ENCODE data around the gene SPPL3.
"Not testable (repeated sequence)": the region's sequence is repeated elsewhere in the genome, so short reads cannot be mapped to it uniquely, and the experiment has no call there.

SPPL3 gene

DNA sequence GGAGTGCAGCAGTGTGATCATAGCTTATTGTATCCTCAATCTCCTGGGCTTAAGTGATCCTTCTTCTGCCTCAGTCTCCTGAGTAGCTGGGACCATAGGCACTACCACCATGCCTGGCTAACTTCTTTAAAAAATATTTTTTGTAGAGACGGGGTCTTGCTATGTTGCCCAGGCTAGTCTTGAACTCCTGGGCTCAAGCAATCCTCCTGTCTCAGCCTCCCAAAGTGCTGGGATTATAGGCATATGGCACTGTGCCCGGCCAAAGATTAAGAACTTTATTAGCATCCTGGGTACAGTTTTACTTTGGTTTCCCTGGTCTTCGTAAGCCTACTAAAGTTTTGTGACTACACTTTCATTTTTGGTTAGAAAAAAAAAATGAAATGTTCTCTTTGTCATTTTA, 94.1 kb downstream of the SPPL3 start:
- DNase-seq, result no peak
- in situ Hi-C loops (cut with HindIII; ENCODE audit: low pct_ligation_motif_present, low pct_unique_long_range_greater_than_20kb, low sequenced_read_pairs), result no loop called here

GRCh38 chr12:120804428-120804827, 99.7 kb downstream of the SPPL3 start:
- in situ Hi-C loops (cut with HindIII; ENCODE audit: low pct_ligation_motif_present, low pct_unique_long_range_greater_than_20kb, low sequenced_read_pairs), result no loop called here
- DNase-seq, result no peak

- DNase-seq, result no peak
- in situ Hi-C loops (cut with HindIII; ENCODE audit: low pct_ligation_motif_present, low pct_unique_long_range_greater_than_20kb, low sequenced_read_pairs), result no loop called here
Measured at GRCh38 chr12:120801146-120801545, 103.0 kb downstream of the SPPL3 start.

DNA sequence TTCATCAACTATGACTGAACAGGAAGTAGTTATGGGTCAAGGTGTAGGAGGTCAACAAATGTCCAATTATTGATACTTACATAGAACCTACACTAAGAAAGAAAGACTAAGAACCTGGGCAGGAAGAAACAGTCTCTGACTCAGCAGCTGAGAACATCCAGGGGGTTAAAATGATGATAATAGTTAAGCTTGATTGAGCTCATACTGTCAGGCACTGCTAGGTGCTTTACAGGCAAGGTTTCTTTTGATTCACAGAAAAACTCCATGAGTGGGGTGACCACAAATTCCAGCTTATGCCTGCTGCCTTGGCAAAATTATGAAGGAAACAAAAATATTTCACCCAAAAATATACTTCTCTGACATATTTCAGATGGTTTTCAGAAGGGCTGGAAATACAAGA, 103.5 kb downstream of the SPPL3 start:
- in situ Hi-C loops (cut with HindIII; ENCODE audit: low pct_ligation_motif_present, low pct_unique_long_range_greater_than_20kb, low sequenced_read_pairs), result no loop called here
- no peak for DNase-seq

DNA sequence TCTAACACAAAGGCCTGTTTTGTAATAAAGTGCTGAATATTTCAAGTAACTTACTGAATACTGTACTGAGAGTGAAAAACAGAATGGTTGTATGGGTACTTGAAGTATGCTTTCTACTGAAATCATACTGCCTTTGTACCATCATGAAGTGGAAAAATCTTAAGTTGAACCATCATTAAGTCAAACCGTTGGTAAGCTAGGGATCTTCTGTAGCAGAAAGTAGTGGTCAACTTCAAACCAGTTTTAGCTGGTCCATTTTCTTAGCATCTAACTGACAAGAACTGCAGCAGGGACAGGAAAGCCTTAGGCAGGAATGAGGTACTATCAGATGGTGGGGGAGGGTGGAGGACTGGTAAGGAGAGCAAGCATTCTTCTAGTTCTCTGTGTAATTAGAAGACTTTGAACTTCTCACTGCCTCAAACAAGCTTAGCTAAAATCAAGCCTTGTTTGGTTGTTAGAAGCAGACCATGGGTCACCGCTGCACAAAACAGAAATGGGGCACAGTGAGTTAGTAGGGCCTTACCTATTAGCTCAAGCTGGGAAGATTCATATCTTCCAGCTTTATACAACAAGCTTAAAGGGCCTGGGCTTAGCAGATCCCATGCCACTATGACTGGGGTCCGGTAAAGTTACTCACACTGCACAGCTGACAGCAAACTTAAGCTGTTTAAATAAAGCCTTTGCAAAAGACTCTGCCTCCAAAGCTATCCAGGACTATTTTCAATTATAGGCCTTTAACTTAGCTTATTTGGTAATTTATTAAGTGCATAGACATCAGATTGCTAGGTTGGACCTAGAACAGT, 104.7 kb downstream of the SPPL3 start:
- DNase-seq, result no peak
- in situ Hi-C loops (cut with HindIII; ENCODE audit: low pct_ligation_motif_present, low pct_unique_long_range_greater_than_20kb, low sequenced_read_pairs), result no loop called here

GRCh38 chr12:120798696-120799095, 105.5 kb downstream of the SPPL3 start:
- in situ Hi-C loops (cut with HindIII; ENCODE audit: low pct_ligation_motif_present, low pct_unique_long_range_greater_than_20kb, low sequenced_read_pairs), result no loop called here
- DNase-seq, result no peak

DNA sequence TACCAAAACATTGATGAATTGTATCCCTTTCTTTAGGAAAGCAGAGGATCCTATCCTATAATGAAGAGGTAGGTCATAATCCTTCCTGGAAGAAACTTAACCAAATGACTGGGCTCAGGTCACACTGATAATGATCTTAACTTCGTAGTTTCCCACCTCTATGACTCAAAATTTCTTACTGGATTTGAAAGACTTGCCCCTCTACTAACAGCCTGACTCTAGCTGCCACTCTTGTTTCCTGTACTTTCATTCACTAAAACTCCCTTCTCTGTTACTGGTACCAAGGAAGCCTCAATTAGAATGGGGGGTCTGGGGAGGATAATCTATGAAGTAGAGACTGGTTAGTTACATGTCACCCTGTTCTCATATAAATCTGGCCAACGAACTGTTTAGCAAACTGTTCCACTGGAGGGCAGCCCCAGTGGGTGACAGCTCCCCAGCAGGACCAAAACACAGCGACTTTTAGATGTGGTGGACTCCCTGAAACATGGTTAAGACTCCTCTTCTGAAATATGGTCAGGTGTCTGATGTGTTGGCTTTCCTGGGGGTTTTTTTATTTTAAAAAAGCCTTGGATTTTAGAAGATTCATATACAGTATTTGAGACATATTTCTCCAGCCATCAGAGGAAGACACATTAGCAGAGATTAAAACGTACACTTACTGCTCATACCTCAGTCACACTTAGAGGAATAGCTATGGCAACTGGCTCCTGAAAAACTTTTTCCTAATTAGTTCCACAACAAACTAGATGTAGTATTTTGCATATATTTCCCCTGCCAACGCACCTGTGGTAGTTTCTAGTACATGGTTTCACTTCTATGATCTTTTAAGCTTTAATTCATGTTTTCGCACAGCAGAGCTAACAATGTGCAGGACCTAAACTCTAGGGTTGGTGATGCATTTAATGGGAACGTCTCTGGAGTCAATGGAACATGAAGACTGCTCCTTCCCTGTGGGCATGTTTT, 106.2 kb downstream of the SPPL3 start:
- no peak for DNase-seq
- in situ Hi-C loops (cut with HindIII; ENCODE audit: low pct_ligation_motif_present, low pct_unique_long_range_greater_than_20kb, low sequenced_read_pairs), result no loop called here

DNA sequence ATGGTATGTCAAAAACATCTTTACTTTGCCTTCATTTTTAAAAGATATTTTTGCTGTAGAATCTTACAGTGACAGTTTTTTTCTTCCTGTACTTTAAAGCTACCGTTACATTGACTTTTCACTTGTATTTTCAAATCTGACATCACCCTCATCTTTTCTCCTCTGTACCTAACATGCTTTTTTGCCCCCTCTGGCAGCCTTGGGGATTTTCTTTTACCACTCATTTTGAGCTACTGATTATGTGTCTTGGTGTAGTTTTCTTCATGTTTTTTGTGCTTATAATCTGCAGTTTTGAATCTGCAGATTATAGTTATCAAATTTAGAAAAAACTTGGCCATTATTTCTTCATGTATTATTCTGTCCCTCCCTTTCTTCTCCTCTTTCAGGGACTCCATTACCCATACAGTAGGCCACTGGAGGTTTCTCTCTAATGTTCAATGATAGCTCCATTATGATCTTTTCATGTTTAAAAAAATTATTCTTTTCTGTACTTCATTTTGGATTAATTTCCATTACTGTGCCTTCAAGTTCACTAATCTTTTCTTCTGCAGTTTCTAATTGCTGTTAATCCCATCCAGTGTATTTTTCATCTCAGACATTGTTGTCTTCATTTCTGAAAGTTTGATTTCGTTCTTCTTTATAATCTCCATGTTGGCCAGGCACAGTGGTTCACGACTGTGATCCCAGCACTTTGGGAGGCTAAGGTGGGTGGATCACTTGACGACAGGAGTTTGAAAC, 108.5 kb downstream of the SPPL3 start:
- DNase-seq, result no peak
- in situ Hi-C loops (cut with HindIII; ENCODE audit: low pct_ligation_motif_present, low pct_unique_long_range_greater_than_20kb, low sequenced_read_pairs), result no loop called here

DNA sequence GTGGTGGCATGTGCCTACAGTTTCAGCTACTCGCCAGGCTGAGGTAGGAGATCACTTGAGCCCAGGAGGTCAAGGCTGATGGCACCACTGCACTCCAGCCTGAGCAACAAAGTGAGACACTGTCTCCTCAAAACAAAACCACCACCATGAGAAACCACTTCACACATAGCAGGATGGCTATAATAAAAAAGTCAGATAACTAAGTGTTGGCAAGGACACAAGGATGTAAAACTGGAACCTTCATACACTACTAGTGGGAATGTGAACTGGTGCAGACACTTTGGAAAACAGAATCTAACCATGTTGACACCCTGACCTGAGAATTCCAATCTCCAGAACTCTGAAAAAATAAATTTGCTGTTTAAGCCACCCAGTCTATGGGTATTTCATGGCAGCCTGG, 110.8 kb downstream of the SPPL3 start:
- DNase-seq, result no peak
- in situ Hi-C loops (cut with HindIII; ENCODE audit: low pct_ligation_motif_present, low pct_unique_long_range_greater_than_20kb, low sequenced_read_pairs), result no loop called here

DNA sequence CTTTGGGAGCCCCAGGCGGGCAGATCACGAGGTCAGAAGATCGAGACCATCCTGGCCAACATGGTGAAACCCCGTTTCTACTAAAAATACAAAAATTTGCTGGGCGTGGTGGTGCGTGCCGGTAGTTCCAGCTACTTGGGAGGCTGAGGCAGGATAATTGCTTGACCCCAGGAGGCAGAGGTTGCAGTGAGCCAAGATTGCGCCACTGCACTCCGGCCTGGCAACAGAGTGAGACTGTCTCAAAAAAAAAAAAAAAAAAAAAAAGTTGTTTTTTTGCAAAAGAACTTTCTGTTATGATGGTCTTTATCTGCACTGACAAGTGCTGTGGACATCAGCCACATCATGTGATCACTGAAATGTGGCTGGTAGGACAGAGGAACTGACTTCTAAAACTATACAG, 111.7 kb downstream of the SPPL3 start:
- DNase-seq; in situ Hi-C loops (cut with HindIII; ENCODE audit: low pct_ligation_motif_present, low pct_unique_long_range_greater_than_20kb, low sequenced_read_pairs): not testable (repeated sequence)

DNA sequence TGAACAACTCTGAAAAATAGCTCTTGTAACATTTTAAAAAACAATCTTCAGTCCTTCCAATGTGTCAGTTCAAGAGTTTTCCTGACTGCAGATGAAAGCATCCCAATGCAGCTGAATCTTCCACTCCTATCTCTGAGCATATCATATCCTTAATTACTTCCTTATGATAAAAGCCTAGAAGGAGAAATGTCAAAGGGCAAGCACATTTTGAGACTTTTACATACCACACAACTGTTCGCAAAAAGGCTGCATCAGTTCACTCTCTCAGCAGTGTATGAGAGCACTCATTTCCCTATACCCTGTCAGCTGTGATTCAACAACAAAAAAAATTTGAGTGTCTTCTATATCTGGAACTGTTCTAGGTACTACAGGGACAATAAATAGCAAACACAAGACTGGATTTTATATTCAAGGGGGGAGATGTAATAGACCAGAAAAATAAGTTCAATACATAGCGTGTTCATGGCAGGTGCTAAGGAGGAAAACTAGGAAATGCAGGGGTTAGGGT, 112.4 kb downstream of the SPPL3 start:
- DNase-seq, result no peak
- in situ Hi-C loops (cut with HindIII; ENCODE audit: low pct_ligation_motif_present, low pct_unique_long_range_greater_than_20kb, low sequenced_read_pairs), result no loop called here

GRCh38 chr12:120790114-120790513, 114.0 kb downstream of the SPPL3 start:
- in situ Hi-C loops (cut with HindIII; ENCODE audit: low pct_ligation_motif_present, low pct_unique_long_range_greater_than_20kb, low sequenced_read_pairs), result no loop called here
- DNase-seq, result no peak

GRCh38 chr12:120787889-120788288, 116.3 kb downstream of the SPPL3 start:
- in situ Hi-C loops (cut with HindIII; ENCODE audit: low pct_ligation_motif_present, low pct_unique_long_range_greater_than_20kb, low sequenced_read_pairs), result no loop called here
- no peak for DNase-seq

- in situ Hi-C loops (cut with HindIII; ENCODE audit: low pct_ligation_motif_present, low pct_unique_long_range_greater_than_20kb, low sequenced_read_pairs), result no loop called here
Measured at GRCh38 chr12:120784804-120785203, 119.4 kb downstream of the SPPL3 start.

GRCh38 chr12:120783197-120783596, 121.0 kb downstream of the SPPL3 start:
- no peak for DNase-seq
- in situ Hi-C loops (cut with HindIII; ENCODE audit: low pct_ligation_motif_present, low pct_unique_long_range_greater_than_20kb, low sequenced_read_pairs), result no loop called here

More at GRCh38 chr12:120784804-120785203, 119.4 kb downstream of the SPPL3 start:
- DNase-seq, result no peak

GRCh38 chr12:120775862-120776552, 128.2 kb downstream of the SPPL3 start:
- in situ Hi-C loops (cut with HindIII; ENCODE audit: low pct_ligation_motif_present, low pct_unique_long_range_greater_than_20kb, low sequenced_read_pairs), result no loop called here

GRCh38 chr12:120774169-120774916, 129.8 kb downstream of the SPPL3 start:
- in situ Hi-C loops (cut with HindIII; ENCODE audit: low pct_ligation_motif_present, low pct_unique_long_range_greater_than_20kb, low sequenced_read_pairs), result no loop called here
- no peak for DNase-seq

More at GRCh38 chr12:120775862-120776552, 128.2 kb downstream of the SPPL3 start:
- no peak for DNase-seq
